ENCODE results near the gene MTMR11.
A peak's percentile ranks its signal among the peaks of the same experiment; 100 is the strongest.
"Not testable (repeated sequence)": the region's sequence is repeated elsewhere in the genome, so short reads cannot be mapped to it uniquely, and the experiment has no call there.

Gene MTMR11

GRCh38 chr1:149888247-149888998 lies 48.3 kb downstream of the MTMR11 start:
- peak; percentile 42 for DNase-seq

- peak; percentile 44 for DNase-seq
These were observed 49.0 kb downstream of the MTMR11 start for GRCh38 chr1:149887456-149888246.

GRCh38 chr1:149887196-149887455 lies 49.6 kb downstream of the MTMR11 start:
- DNase-seq: not testable (repeated sequence)

GRCh38 chr1:149886396-149887195 lies 50.1 kb downstream of the MTMR11 start:
- peak; percentile 47 for DNase-seq

GRCh38 chr1:149886121-149886395 lies 50.6 kb downstream of the MTMR11 start:
- DNase-seq: peak; percentile 21

GRCh38 chr1:149885339-149886120 lies 51.1 kb downstream of the MTMR11 start:
- peak; percentile 39 for DNase-seq

- DNase-seq: no peak
These were observed 52.0 kb downstream of the MTMR11 start for GRCh38 chr1:149884433-149885338.

GRCh38 chr1:149883598-149884247 lies 53.0 kb downstream of the MTMR11 start:
- DNase-seq: no peak

- DNase-seq: no peak
These were observed 54.8 kb downstream of the MTMR11 start for GRCh38 chr1:149881876-149882275.

GRCh38 chr1:149879556-149879955 lies 57.1 kb downstream of the MTMR11 start:
- no peak for DNase-seq

Measured in activated gamma-delta T cell (primary cell).